HG03108 (cell line): ENCODE results near the gene ADGRB2.

ENCODE experiments used
- ATAC-seq: cut with Tn5 transposase; IDR thresholded peaks from one replicate; pipeline ENCODE4 v1.9.1; 2021; ENCODE audit warnings: moderate library complexity; ENCODE audit not compliant: unreplicated experiment

The ADGRB2 gene

DNA sequence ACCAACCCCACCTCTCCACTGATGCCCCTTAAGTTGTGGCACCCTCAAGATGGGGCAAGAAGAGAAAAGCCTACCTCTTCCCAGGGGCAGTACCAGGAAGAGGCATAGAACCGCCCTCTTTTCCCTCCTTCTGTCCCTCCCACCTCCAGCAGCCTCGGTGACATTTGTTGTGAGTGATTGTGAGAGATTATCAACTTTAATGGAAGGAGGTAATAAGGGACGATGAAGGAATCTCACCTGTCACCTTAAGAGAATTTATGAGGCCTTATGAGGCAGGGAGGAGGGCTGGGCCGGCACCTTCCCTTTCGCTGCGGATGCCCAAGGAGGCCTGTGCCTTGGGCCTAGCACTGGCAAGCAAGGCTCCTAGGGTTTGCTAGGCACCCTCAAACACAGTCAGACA is 1.4 kb upstream of the ADGRB2 start:
- ATAC-seq = no peak

DNA sequence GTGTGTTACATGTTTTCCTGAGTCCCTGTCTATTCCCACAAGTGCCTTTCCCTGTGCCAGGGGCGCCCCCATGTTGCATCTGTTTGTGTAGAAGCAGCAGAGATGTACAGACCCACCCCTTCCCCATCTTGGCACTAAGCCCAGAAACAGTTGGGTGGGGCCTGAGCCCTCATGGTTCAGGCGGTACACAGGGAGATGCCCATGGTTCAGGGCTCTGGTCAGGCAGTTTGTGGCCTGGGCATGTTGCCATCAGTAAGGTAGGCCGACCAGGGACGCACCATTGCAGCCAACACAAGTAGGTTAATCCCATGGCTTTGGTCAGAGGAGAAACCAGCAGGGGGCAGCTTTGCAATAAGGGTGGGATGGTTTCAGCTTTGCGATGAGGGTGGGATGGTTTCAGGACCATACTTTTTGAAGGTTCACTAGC is 914 bp upstream of the ADGRB2 start:
- no peak for ATAC-seq

- ATAC-seq = no peak
Measured at GRCh38 chr1:31763671-31764311, 349 bp downstream of the ADGRB2 start.

DNA sequence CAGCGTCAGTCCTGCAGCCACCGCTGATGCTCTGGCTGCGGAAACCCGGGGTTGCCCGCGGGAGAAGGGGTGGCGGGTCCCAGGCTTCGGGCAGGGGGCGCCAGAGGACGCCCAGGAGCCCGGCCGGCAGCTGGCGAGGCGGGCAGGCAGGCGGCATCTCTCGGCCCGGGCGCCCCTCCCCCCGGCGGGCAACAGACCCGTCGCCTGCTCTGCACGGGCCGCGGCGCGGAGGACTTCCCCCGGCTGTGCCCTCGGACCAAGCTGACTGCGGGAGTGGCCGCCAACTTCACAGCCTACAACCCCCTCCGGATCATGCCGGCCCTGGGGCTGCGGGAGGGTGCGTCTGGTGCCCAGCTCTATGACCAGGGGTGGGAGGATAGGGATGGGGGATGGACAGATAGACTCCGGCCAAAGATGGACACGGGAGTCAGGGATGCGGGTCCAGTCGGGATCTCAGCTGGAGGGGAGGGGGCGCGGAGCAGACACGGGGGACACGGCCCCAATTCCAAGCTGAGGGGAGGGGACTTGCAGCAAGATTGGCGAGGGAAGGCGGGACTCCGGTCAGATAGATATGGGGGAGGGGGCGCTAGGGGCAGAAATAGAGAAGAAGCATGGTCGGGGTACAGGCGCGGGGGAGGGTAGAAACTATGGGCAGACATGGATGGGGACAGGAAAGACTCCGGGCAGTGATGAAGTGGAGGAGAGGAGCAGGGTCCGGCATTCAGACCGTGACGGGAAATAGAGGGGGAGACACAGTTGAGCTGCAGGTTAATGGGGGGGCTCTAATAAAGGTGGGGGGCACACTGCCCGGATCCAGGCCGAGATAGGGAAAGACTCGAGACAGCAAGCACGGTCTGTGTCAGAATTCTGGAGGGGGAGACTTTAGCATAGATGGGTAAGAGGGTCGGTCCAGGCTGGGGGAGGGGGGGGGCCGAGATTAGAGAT is 1.1 kb downstream of the ADGRB2 start:
- no peak for ATAC-seq

DNA sequence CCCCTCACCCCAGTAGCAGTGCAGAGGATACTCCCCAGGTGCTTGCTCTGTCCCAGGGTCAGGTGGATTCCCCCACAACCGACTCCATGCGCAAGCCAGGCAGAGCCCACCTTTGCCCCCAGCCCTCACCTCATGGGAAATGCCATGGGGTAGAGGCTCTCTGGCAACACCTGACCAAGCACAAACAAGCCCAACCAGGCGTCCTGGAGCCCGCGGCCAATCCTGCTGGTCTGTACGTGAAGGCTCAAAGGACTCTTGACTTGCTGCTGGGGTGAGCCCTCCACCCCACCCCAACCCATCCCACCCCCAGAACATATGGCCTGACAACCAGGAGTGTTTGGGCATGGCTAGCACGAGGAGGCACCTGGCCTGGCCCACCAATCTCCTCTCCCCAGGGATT is 1.8 kb downstream of the ADGRB2 start:
- no peak for ATAC-seq

DNA sequence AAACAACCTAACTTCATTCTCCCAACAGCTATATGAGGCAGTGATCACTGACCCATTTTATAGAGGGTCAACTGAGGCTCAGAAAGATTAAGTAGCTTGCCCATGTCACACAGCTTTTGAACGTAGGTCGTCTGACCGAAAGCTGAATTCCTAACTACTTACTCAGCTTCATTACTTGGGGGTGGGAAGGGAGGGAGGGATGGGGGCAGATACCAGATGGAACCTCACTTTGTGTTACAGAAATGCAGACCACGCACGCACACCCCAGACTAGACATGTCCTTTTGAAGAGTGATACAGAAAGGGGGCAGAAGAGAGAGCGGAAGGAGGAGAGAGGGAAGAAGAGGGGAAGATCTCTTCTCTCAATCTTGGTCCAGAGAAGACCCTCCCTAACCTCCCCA is 2.3 kb downstream of the ADGRB2 start:
- no peak for ATAC-seq

GRCh38 chr1:31760471-31761470 is 3.4 kb downstream of the ADGRB2 start:
- ATAC-seq = no peak

DNA sequence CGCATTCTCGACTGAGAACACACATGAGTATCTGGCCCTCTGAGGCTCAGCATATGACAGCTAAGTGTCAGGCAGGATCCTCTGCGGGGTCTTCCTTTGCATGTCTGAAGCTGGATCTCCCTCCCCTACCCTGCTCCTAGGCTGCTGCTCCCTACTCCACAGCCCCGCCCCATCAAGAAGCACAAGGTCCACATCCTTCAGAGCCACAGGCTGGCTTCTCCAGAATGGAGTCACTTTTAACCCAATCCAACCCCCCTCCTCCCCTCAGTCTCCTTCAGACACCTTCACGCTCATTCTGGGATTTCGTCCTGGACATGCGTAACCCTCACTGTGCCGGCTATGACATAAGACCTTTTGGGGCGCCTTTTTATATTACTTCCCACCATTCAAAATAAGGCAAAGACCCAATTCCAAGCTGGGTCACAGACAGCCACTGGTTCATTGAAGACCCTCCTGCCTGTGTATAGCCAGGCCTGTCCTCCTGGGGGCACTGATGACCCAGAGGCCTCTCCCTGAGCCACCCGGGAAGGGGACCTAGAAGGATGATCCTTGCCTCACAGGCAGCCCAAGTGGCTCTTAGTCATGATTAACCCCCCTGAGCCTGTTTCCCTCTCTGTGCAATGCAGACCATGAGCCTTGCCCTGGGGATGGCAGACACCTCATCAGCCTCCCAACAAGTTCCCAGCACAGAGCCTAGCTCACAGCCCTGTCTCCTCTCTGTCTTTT is 4.7 kb downstream of the ADGRB2 start:
- ATAC-seq = no peak

DNA sequence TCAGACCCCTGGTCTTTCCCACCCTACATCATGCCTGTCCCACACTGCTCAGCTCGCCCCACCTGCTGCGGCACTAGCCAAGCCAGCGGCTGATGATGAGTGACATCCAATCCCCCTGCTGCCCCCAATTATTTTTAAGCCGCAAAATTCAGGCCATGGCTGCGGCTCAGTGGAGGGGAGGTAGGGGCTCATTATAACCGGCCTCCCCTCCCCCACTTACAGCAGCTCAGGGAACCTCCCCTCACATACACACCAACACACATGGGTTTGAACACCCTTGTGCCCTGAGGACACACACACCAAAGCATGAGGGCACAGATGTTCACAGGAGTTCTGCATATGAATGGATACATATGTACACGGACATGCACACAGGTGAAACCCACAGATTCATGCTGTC is 5.3 kb downstream of the ADGRB2 start:
- no peak for ATAC-seq

DNA sequence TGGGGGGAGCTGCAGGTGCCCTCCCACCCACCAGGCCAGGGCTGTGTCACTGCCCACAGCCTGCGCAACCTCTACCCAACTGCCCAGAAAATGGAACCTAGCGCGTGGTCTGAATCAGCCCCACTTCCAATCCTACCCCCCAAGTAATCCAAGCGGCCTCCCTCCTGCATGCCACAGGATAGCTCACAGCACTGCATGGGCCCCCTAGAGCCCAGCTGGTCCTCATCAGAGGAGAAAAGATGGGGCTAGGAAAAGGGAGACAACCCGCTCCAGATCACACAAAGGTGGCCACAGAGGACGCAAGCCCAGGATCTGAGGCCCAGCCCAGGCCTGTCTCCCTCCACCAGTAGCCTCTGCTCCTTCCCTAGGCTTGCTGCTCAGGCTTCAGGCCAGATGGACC is 6.2 kb downstream of the ADGRB2 start:
- ATAC-seq = no peak

- ATAC-seq = no peak
Measured at GRCh38 chr1:31757204-31757679, 6.9 kb downstream of the ADGRB2 start.

DNA sequence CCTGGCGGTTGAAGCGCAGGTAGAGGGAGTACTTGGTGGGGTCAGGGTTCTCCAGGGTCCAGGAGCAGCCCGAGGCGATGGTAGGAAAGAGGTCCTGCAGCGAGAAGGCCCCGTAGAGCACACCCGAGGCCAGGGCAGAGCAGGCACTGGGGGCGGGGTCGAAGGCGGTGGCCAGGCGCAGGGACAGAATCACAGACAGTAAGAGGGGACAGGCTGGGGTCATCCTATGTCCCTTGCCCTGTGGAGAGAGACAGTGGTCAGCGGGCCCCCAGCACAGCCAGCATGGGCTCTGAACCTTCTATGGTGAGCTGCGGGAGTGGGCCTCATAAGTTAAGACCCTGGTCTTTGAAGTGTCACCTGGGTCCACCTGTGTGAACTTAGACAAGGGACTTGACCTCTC is 7.6 kb downstream of the ADGRB2 start:
- ATAC-seq = no peak

DNA sequence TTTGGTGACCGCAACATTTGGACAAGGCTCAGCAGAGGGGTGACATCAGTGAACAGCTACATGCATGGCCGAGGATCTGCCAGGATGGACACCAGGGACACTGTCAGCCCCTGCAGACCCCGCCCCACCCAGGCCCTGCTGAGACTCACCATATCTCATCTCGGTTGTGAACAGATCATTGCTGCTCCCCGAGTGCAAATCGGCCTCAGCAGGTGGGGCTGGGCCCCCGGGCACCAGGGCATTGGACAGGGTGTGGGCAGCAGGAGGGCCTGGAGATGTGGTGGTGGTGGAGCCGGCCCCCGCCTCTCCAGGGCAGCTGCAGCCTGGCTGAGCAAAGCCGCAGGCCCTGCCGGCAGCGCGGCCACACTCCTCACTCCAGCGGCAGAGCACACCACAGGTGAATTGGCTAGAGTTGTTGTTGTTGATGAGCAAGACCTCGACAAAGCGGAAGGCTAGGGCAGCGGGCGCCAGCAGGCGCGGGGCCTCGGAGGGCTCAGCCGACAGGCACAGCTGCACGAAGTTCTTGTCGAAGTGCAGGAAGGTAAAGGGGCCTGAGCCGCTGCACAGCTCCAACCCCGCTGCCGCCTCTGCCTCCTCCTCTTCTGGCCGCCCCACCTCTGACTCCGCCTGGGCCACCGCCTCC is 8.2 kb downstream of the ADGRB2 start:
- no peak for ATAC-seq

GRCh38 chr1:31755197-31755611 is 8.9 kb downstream of the ADGRB2 start:
- ATAC-seq = no peak

DNA sequence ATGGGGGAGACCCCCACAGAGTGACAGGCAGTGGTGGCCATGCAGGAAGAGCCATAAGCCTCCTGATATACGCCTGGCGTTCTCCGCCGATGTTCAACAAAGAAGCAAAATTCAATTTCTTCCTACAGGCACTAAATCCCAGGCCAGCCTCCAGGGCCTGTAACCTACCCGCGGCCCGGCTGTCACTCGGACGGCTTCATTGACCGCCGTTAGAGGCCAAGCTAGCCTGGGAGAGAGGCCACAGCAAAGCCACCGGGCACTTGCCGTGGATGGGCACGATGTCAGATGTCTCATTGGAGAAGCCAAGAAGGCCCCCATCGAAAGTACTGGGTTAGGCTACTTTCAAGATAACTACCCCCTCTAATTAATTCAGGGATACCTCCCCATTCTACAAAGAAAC is 9.7 kb downstream of the ADGRB2 start:
- no peak for ATAC-seq

- ATAC-seq = no peak
Measured at GRCh38 chr1:31753707-31754349, 10.3 kb downstream of the ADGRB2 start.

DNA sequence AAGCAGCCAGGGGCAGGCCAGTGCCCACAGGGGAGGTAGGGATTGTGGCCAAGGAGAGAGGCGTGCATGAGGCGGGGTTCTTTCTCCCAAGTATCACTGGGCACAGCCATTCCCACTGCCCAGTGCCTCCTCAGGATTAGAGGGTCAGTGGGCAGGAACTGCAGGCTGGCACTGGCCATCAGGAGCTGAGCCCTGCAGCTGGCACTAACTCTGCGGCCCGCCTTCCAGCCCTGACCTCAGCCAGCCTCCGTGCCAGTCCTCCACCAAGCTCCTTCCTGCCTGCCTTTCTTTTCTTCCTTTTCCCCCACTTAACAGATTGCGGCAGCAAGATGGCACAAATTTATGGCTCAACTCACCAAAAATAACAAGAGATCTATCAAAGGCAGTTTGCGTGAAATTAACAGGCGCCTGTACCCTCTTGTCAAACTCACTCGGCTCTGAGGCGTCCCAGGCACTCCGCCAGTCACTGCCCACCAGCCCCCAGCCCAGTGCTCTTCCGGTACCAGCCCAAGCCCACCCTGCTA is 11.1 kb downstream of the ADGRB2 start:
- ATAC-seq = no peak

- no peak for ATAC-seq
Measured at GRCh38 chr1:31752258-31752657, 11.9 kb downstream of the ADGRB2 start.

GRCh38 chr1:31751822-31752241 is 12.3 kb downstream of the ADGRB2 start:
- ATAC-seq = no peak
